A549 (cell line): ENCODE data around the gene ANGPTL5.

Experiments
- BCL3 ChIP-seq: fragments of >200 bp; sonication (Bioruptor Twin); formaldehyde crosslinking; IDR thresholded peaks from 3 replicates; pipeline ENCODE4 v1.6.1; 2016
- E2F6 ChIP-seq: IDR thresholded peaks from 2 replicates; pipeline ENCODE4 v1.6.1; 2012; ENCODE audit warnings: low read depth, borderline replicate concordance
- NR3C1 ChIP-seq: fragments of >200 bp; sonication (Bioruptor Twin); formaldehyde crosslinking; IDR thresholded peaks from 3 replicates; pipeline ENCODE4 v1.6.1; 2017
- POLR2A ChIP-seq: IDR thresholded peaks from 2 replicates; pipeline ENCODE4 v1.6.1; 2012; ENCODE audit warnings: mild to moderate bottlenecking, low read length
- SMC3 ChIP-seq: fragments of >200 bp; sonication (Bioruptor Twin); formaldehyde crosslinking; IDR thresholded peaks from 3 replicates; pipeline ENCODE4 v1.6.1; 2018; ENCODE audit warnings: inconsistent platforms
- TF ChIP-seq, protein P1 (sequence below): fragments of >200 bp; sonication (Bioruptor Twin); formaldehyde crosslinking; IDR thresholded peaks from 3 replicates; pipeline ENCODE4 v1.5.1; 2016

DNA sequence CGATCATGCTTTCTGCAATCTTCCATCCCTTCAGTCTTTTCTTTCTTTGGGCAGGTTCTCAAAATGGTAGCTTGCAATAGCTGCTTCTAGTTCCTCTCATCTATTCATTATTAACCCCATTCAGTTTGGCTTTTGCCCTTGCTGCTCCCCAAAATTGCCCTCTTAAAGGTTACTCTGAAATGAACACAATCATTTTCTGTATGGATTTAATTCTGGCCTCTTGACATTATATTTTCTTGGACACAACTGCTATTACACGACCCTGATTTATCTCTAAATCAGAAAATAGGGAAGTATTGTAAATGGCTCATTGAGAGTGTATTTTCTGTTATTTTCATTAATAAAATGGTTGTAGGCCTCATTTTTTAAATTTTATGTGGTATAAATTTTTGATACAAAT is at the start of gene ANGPTL5:
- TF ChIP-seq E2F6: no peak
- no peak for TF ChIP-seq BCL3
- TF ChIP-seq, protein P1, sequence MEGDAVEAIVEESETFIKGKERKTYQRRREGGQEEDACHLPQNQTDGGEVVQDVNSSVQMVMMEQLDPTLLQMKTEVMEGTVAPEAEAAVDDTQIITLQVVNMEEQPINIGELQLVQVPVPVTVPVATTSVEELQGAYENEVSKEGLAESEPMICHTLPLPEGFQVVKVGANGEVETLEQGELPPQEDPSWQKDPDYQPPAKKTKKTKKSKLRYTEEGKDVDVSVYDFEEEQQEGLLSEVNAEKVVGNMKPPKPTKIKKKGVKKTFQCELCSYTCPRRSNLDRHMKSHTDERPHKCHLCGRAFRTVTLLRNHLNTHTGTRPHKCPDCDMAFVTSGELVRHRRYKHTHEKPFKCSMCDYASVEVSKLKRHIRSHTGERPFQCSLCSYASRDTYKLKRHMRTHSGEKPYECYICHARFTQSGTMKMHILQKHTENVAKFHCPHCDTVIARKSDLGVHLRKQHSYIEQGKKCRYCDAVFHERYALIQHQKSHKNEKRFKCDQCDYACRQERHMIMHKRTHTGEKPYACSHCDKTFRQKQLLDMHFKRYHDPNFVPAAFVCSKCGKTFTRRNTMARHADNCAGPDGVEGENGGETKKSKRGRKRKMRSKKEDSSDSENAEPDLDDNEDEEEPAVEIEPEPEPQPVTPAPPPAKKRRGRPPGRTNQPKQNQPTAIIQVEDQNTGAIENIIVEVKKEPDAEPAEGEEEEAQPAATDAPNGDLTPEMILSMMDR: no peak
- no peak for TF ChIP-seq POLR2A
- no peak for TF ChIP-seq SMC3
- no peak for TF ChIP-seq NR3C1
